Keratinocyte (primary cell): Measurements from ENCODE around the gene DUT. TPM values are rescaled to one million over a fixed set of nuclear protein-coding genes. Genes with fewer than 3 reads are reported as not detected.

Experiments used
- DNase-seq: peaks from one replicate; pipeline ENCODE4 v3.0.0-alpha.2; 2011; ENCODE audit warnings: low read depth, missing footprints, low spot score
- FAIRE-seq: peaks from 2 replicates; lab custom pipeline; 2011; peaks lifted over from hg19 to GRCh38; lab: Jason Lieb, UNC
- H2AFZ ChIP-seq: 2 replicates; pipeline ENCODE4 v1.6.0; 2012; ENCODE audit warnings: low read length, control low read depth, inconsistent platforms; ENCODE audit not compliant: control insufficient read depth
- H3K27ac ChIP-seq: 2 replicates; pipeline ENCODE4 v1.5.1; 2011; ENCODE audit warnings: low read length; ENCODE audit not compliant: control insufficient read depth, insufficient read depth
- H3K27me3 ChIP-seq: 3 replicates; pipeline ENCODE4 v1.6.0; 2011; ENCODE audit warnings: low read length; ENCODE audit not compliant: control insufficient read depth, insufficient read depth; ENCODE audit errors: extremely low read depth
- H3K36me3 ChIP-seq, 2 experiments: 2 replicates in 1 of 2; 3 replicates in 1 of 2; pipeline ENCODE4 v1.5.1; 2011; ENCODE audit warnings: low read length in 2 of 2, mild to moderate bottlenecking in 1 of 2; ENCODE audit not compliant: control insufficient read depth in 2 of 2, insufficient read depth in 2 of 2; ENCODE audit errors: extremely low read depth in 1 of 2
- H3K4me1 ChIP-seq: 3 replicates; pipeline ENCODE4 v1.5.1; 2011; ENCODE audit warnings: low read length; ENCODE audit not compliant: control insufficient read depth, insufficient read depth; ENCODE audit errors: extremely low read depth
- H3K4me2 ChIP-seq: 3 replicates; pipeline ENCODE4 v1.6.0; 2011; ENCODE audit warnings: low read depth, low read length; ENCODE audit not compliant: control insufficient read depth, insufficient read depth; ENCODE audit errors: extremely low read depth
- H3K4me3 ChIP-seq, 3 experiments: fragments of 200-600 bp in 1 of 3; sonication (generic) in 1 of 3; 2 replicates in 2 of 3; 3 replicates in 1 of 3; pipeline ENCODE4 v1.5.1; 2011 to 2016; ENCODE audit warnings: low read length in 3 of 3, mild to moderate bottlenecking in 3 of 3, control low read depth in 2 of 3, inconsistent platforms in 1 of 3, low read depth in 1 of 3, mixed read lengths in 1 of 3, mixed run types in 1 of 3, moderate library complexity in 1 of 3; ENCODE audit not compliant: control insufficient read depth in 2 of 3, insufficient read depth in 2 of 3; ENCODE audit errors: extremely low read depth in 1 of 3
- H3K79me2 ChIP-seq: 2 replicates; pipeline ENCODE4 v1.6.0; 2012; ENCODE audit warnings: low read length; ENCODE audit not compliant: control insufficient read depth, insufficient read depth
- H3K9ac ChIP-seq: 3 replicates; pipeline ENCODE4 v1.6.0; 2011; ENCODE audit warnings: low read length; ENCODE audit not compliant: control insufficient read depth, insufficient read depth; ENCODE audit errors: extremely low read depth
- H3K9me1 ChIP-seq: 3 replicates; pipeline ENCODE4 v1.6.0; 2011; ENCODE audit warnings: low read length; ENCODE audit not compliant: control insufficient read depth, insufficient read depth; ENCODE audit errors: extremely low read depth
- H3K9me3 ChIP-seq: 2 replicates; pipeline ENCODE4 v1.5.1; 2012; ENCODE audit warnings: low read depth, low read length; ENCODE audit not compliant: control insufficient read depth
- H4K20me1 ChIP-seq: 3 replicates; pipeline ENCODE4 v1.6.0; 2011; ENCODE audit warnings: low read length; ENCODE audit not compliant: control insufficient read depth, insufficient read depth; ENCODE audit errors: extremely low read depth
- EZH2 ChIP-seq: IDR thresholded peaks from one replicate; pipeline ENCODE4 v1.6.1; 2012; ENCODE audit warnings: inconsistent platforms, mild to moderate bottlenecking, low read length, moderate library complexity
- dilution Hi-C: fragments of 300-500 bp; cut with MboI; formaldehyde crosslinking; loops from one replicate; pipeline ENCODE4 v1.7.0; 2020; ENCODE audit warnings: low sequenced_read_pairs; ENCODE audit not compliant: extremely low pct_ligation_motif_present
- polyA plus RNA-seq, 5 experiments: library from polyadenylated mRNA; depleted of rRNA in 3 of 5; stranded (reverse) in 3 of 5; stranded (forward) in 1 of 5; unstranded in 1 of 5; fragments of >200 nt; gene quantifications; 1 replicate in 1 of 5; 2 replicates in 3 of 5; 3 replicates in 1 of 5; pipeline versions ENCODE4 v1.2.1 to v1.2.3, GENCODE V29; 2011 to 2012; ENCODE audit warnings: missing spikeins in 2 of 5, low read depth in 1 of 5, low replicate concordance in 1 of 5
- TF ChIP-seq, protein P1 (sequence below), 3 experiments: IDR thresholded peaks in 1 of 3; conservative IDR thresholded peaks in 1 of 3; optimal IDR thresholded peaks in 1 of 3; 2 replicates in 2 of 3; 3 replicates in 1 of 3; pipeline versions ENCODE3 to v1.5.1; 2011; ENCODE audit warnings: low read length in 3 of 3, mild to moderate bottlenecking in 3 of 3, moderate library complexity in 2 of 3, control low read depth in 1 of 3, inconsistent platforms in 1 of 3; ENCODE audit not compliant: insufficient read depth in 2 of 3; ENCODE audit errors: extremely low read depth in 1 of 3

DUT gene
- polyA plus RNA-seq, 1 donor (not counting 4 experiments of a cell fraction or from before 2014, with no cell fraction given), result 79.8 TPM

- TF ChIP-seq, protein P1, sequence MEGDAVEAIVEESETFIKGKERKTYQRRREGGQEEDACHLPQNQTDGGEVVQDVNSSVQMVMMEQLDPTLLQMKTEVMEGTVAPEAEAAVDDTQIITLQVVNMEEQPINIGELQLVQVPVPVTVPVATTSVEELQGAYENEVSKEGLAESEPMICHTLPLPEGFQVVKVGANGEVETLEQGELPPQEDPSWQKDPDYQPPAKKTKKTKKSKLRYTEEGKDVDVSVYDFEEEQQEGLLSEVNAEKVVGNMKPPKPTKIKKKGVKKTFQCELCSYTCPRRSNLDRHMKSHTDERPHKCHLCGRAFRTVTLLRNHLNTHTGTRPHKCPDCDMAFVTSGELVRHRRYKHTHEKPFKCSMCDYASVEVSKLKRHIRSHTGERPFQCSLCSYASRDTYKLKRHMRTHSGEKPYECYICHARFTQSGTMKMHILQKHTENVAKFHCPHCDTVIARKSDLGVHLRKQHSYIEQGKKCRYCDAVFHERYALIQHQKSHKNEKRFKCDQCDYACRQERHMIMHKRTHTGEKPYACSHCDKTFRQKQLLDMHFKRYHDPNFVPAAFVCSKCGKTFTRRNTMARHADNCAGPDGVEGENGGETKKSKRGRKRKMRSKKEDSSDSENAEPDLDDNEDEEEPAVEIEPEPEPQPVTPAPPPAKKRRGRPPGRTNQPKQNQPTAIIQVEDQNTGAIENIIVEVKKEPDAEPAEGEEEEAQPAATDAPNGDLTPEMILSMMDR (optimal IDR thresholded peaks at IDR 0.05 in 1 of 3, IDR thresholded peaks at IDR 0.05 in 1 of 3, conservative IDR thresholded peaks at IDR 0.05 in 1 of 3; ENCODE audit: extremely low read depth in 1 of 3, insufficient read depth in 2 of 3, low read length in 3 of 3), result no peak
- TF ChIP-seq EZH2, result no peak
- H3K36me3 ChIP-seq, result no peaks in the 10 kb centered on the region
- dilution Hi-C loops, result no loop called here
- no peaks in the 10 kb centered on the region for H3K27me3 ChIP-seq
- no peak overlapping the region for H2AFZ ChIP-seq
- no peak for FAIRE-seq
- DNase-seq, result no peak
- no peak overlapping the region for H3K4me2 ChIP-seq
- H3K4me1 ChIP-seq, result no peaks in the 10 kb centered on the region
- H3K9ac ChIP-seq, result no peak overlapping the region
- H3K9me3 ChIP-seq, result no peaks in the 10 kb centered on the region
- no peak overlapping the region for H3K4me3 ChIP-seq
- no peaks in the 10 kb centered on the region for H4K20me1 ChIP-seq
- H3K9me1 ChIP-seq, result no peaks in the 10 kb centered on the region
- no peaks in the 10 kb centered on the region for H3K79me2 ChIP-seq
- H3K27ac ChIP-seq, result no peak overlapping the region
Observed at GRCh38 chr15:48298914-48299313, 32.3 kb upstream of the DUT start.

DNA sequence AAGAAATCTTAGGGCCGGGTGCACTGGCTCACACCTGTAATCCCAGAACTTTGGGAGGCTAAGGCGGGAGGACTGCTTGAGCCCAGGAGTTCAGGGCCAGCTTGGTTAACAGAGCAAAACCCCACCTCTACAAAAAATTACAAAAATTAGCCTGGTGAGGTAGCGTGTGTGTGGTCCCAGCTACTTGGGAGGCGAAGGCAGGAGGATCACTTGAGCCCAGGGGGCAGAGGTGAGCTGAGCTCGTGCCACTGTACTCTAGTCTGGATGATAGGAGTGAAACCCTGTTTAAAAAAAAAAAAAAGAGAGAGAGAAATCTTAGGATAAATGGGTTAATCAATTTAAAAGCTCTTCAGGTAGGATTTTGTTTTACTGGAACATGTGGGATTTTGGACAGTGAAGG, 31.2 kb upstream of the DUT start:
- dilution Hi-C loops, result no loop called here
- Histone ChIP-seq H3K9ac (no peak overlapping the region), H3K4me2 (no peak overlapping the region), H3K9me1 (no peaks in the 10 kb centered on the region), H3K27ac (no peak overlapping the region), H4K20me1 (no peaks in the 10 kb centered on the region), H3K79me2 (no peaks in the 10 kb centered on the region), H3K4me3 (no peak overlapping the region), H3K4me1 (no peaks in the 10 kb centered on the region), H3K27me3 (no peaks in the 10 kb centered on the region), H3K36me3 (no peaks in the 10 kb centered on the region), H2AFZ (no peak overlapping the region), H3K9me3 (no peaks in the 10 kb centered on the region)
- no peak for TF ChIP-seq EZH2
- TF ChIP-seq, protein P1 (optimal IDR thresholded peaks at IDR 0.05 in 1 of 3, IDR thresholded peaks at IDR 0.05 in 1 of 3, conservative IDR thresholded peaks at IDR 0.05 in 1 of 3; ENCODE audit: extremely low read depth in 1 of 3, insufficient read depth in 2 of 3, low read length in 3 of 3), result no peak
- FAIRE-seq, result no peak
- no peak for DNase-seq
